Measurements from ENCODE around the gene CPTP. TPM values are rescaled to one million over a fixed set of nuclear protein-coding genes. Genes with fewer than 3 reads are reported as not detected.
"Not testable (repeated sequence)": the region's sequence is repeated elsewhere in the genome, so short reads cannot be mapped to it uniquely, and the experiment has no call there.

CPTP gene
- polyA plus RNA-seq, 3 donors = 12.3 to 17.4 (median 16.5) TPM

GRCh38 chr1:1314237-1314586, 10.4 kb upstream of the CPTP start:
- H3K27ac ChIP-seq (ENCODE audit: low read depth, low read length) = no peak overlapping the region
- 94 to 97% (median 95%) methylated on average over 15 of the region's 15 CpGs for WGBS, 3 donors

GRCh38 chr1:1314678-1315335, 9.8 kb upstream of the CPTP start:
- 91 to 93% (median 92%) methylated on average over 23 of the region's 23 CpGs for WGBS, 3 donors
- no peak overlapping the region for H3K27ac ChIP-seq (ENCODE audit: low read depth, low read length)

GRCh38 chr1:1315435-1315954, 9.1 kb upstream of the CPTP start:
- H3K27ac ChIP-seq (ENCODE audit: low read depth, low read length) = no peak overlapping the region
- whole genome bisulfite sequencing, 3 donors = 66 to 81% (median 69%) methylated on average over 9 to 26 of the region's 26 CpGs

GRCh38 chr1:1316199-1316598, 8.4 kb upstream of the CPTP start:
- not testable (repeated sequence) for H3K27ac ChIP-seq (ENCODE audit: low read depth, low read length)
- WGBS, 3 donors = 89 to 94% (median 91%) methylated on average over 8 of the region's 8 CpGs

GRCh38 chr1:1317420-1317819, 7.2 kb upstream of the CPTP start:
- 80 to 92% (median 85%) methylated on average over 6 of the region's 6 CpGs for WGBS, 3 donors
- no peak overlapping the region for H3K27ac ChIP-seq (ENCODE audit: low read depth, low read length)

- 64 to 69% (median 65%) methylated on average over 9 of the region's 9 CpGs for WGBS, 3 donors
- no peak overlapping the region for H3K27ac ChIP-seq (ENCODE audit: low read depth, low read length)
These were observed 6.4 kb upstream of the CPTP start for GRCh38 chr1:1318131-1318652.

- WGBS, 3 donors = 91 to 92% (median 91%) methylated on average over 36 of the region's 36 CpGs
- no peak overlapping the region for H3K27ac ChIP-seq (ENCODE audit: low read depth, low read length)
These were observed 5.6 kb upstream of the CPTP start for GRCh38 chr1:1318777-1319645.

- WGBS, 3 donors = 85 to 92% (median 90%) methylated on average over 13 of the region's 13 CpGs
- no peak overlapping the region for H3K27ac ChIP-seq (ENCODE audit: low read depth, low read length)
These were observed 5.0 kb upstream of the CPTP start for GRCh38 chr1:1319646-1319941.

GRCh38 chr1:1320666-1321448, 3.7 kb upstream of the CPTP start:
- 68 to 83% (median 80%) methylated on average over 23 of the region's 23 CpGs for WGBS, 3 donors
- no peak overlapping the region for H3K27ac ChIP-seq (ENCODE audit: low read depth, low read length)

- WGBS, 3 donors = 83 to 92% (median 90%) methylated on average over 8 of the region's 8 CpGs
- H3K27ac ChIP-seq (ENCODE audit: low read depth, low read length) = no peak overlapping the region
These were observed 3.1 kb upstream of the CPTP start for GRCh38 chr1:1321477-1321876.

- no peak overlapping the region for H3K27ac ChIP-seq (ENCODE audit: low read depth, low read length)
- WGBS, 3 donors = 69 to 87% (median 82%) methylated on average over 3 to 14 of the region's 14 CpGs
These were observed 2.2 kb upstream of the CPTP start for GRCh38 chr1:1322418-1322817.

GRCh38 chr1:1322952-1323351, 1.6 kb upstream of the CPTP start:
- WGBS, 3 donors = 76 to 91% (median 90%) methylated on average over 10 of the region's 10 CpGs
- no peak overlapping the region for H3K27ac ChIP-seq (ENCODE audit: low read depth, low read length)

GRCh38 chr1:1324084-1324523, 498 bp upstream of the CPTP start:
- WGBS, 3 donors = 1% methylated on average over 25 to 41 of the region's 41 CpGs
- H3K27ac ChIP-seq (ENCODE audit: low read depth, low read length) = no peak overlapping the region

GRCh38 chr1:1325288-1326074, 879 bp downstream of the CPTP start:
- WGBS, 3 donors = 29 to 48% (median 41%) methylated on average over 15 to 16 of the region's 16 CpGs
- no peak overlapping the region for H3K27ac ChIP-seq (ENCODE audit: low read depth, low read length)

GRCh38 chr1:1326075-1326605, 1.5 kb downstream of the CPTP start:
- WGBS, 3 donors = 62 to 66% (median 62%) methylated on average over 8 of the region's 8 CpGs

GRCh38 chr1:1327291-1327690, 2.7 kb downstream of the CPTP start:
- H3K27ac ChIP-seq (ENCODE audit: low read depth, low read length) = no peak overlapping the region
- 91 to 92% (median 92%) methylated on average over 35 to 40 of the region's 40 CpGs for WGBS, 3 donors

More at GRCh38 chr1:1326075-1326605, 1.5 kb downstream of the CPTP start:
- H3K27ac ChIP-seq (ENCODE audit: low read depth, low read length) = no peak overlapping the region

- H3K27ac ChIP-seq (ENCODE audit: low read depth, low read length) = no peak overlapping the region
- 79 to 84% (median 80%) methylated on average over 14 to 15 of the region's 15 CpGs for WGBS, 3 donors
These were observed 3.7 kb downstream of the CPTP start for GRCh38 chr1:1328254-1328653.
